Astrocyte of the cerebellum (primary cell): ENCODE results near the gene XKRX.

Experiments
- DNase-seq: peaks from one replicate; pipeline ENCODE4 v3.0.0-alpha.2; 2011; ENCODE audit warnings: low read depth
- H3K4me3 ChIP-seq: 2 replicates; pipeline ENCODE4 v1.5.1; 2011; ENCODE audit warnings: mild to moderate bottlenecking, low read depth, low read length, moderate library complexity
- CTCF ChIP-seq: IDR thresholded peaks from 2 replicates; pipeline ENCODE4 v1.5.1; 2012; ENCODE audit warnings: low read length, low read depth, moderate library complexity, mild to moderate bottlenecking; ENCODE audit errors: missing control alignments
- in situ Hi-C: cut with HindIII; loops from 2 replicates; pipeline ENCODE4 v1.10.0; 2017; ENCODE audit warnings: low sequenced_read_pairs

The XKRX gene

GRCh38 chrX:100913111-100913510, 15.6 kb downstream of the XKRX start:
- H3K4me3 ChIP-seq: no peak overlapping the region
- in situ Hi-C loops: no loop called here
- DNase-seq: no peak
- TF ChIP-seq CTCF: no peak

- in situ Hi-C loops: no loop called here
- TF ChIP-seq CTCF: no peak
- no peak overlapping the region for H3K4me3 ChIP-seq
- no peak for DNase-seq
Measured at GRCh38 chrX:100911731-100912130, 17.0 kb downstream of the XKRX start.

GRCh38 chrX:100905620-100906019, 23.1 kb downstream of the XKRX start:
- in situ Hi-C loops: loop anchor here (5.0 kb wide), 1 partner anchor 53 kb away; no protein-coding TSS in a partner anchor
- no peak for DNase-seq
- no peak overlapping the region for H3K4me3 ChIP-seq

GRCh38 chrX:100904433-100904832, 24.3 kb downstream of the XKRX start:
- TF ChIP-seq CTCF: no peak
- DNase-seq: no peak
- in situ Hi-C loops: no loop called here
- no peak overlapping the region for H3K4me3 ChIP-seq

More at GRCh38 chrX:100905620-100906019, 23.1 kb downstream of the XKRX start:
- TF ChIP-seq CTCF: no peak

GRCh38 chrX:100895365-100896075, 33.2 kb downstream of the XKRX start:
- peak; percentile 63 for TF ChIP-seq CTCF
- no peak overlapping the region for H3K4me3 ChIP-seq
- in situ Hi-C loops: no loop called here
- peak; percentile 6 for DNase-seq

- no peak for TF ChIP-seq CTCF
- in situ Hi-C loops: no loop called here
- no peak overlapping the region for H3K4me3 ChIP-seq
- no peak for DNase-seq
Measured at GRCh38 chrX:100883654-100884053, 45.1 kb downstream of the XKRX start.
